ENCODE measurements around the gene NPR2.

GRCh38 chr9:35750256-35750531 lies 41.2 kb upstream of the NPR2 start:
- TF ChIP-seq CTCF (IDR thresholded peaks at IDR 0.05; ENCODE audit: poor library complexity) (no peak), EZH2phosphoT487 (IDR thresholded peaks at IDR 0.05; ENCODE audit: low read depth, severe bottlenecking, unreplicated experiment) (no peak), EZH2 (IDR thresholded peaks at IDR 0.05; ENCODE audit: borderline replicate concordance) (no peak)

Measured in hepatocyte (in vitro differentiated cells).